HG03280 (cell line): ENCODE data around the gene COPS7B.
A peak's percentile ranks its signal among the peaks of the same experiment; 100 is the strongest.
"Not testable (repeated sequence)": the region's sequence is repeated elsewhere in the genome, so short reads cannot be mapped to it uniquely, and the experiment has no call there.

ENCODE experiments used
- ATAC-seq: cut with Tn5 transposase; IDR thresholded peaks from one replicate; pipeline ENCODE4 v1.9.1; 2021; ENCODE audit warnings: mild to moderate bottlenecking, moderate library complexity; ENCODE audit not compliant: unreplicated experiment

COPS7B gene

GRCh38 chr2:231786177-231786916, at the start of gene COPS7B:
Gene COPS7B (plus strand): TSS chr2:231786445. CDS start chr2:231788571, 2,126 bp downstream.
- ATAC-seq: peak; percentile 60

GRCh38 chr2:231737761-231738160, 48.5 kb upstream of the COPS7B start:
- ATAC-seq: no peak

- no peak for ATAC-seq
Measured at GRCh38 chr2:231743376-231744116, 42.7 kb upstream of the COPS7B start.

- ATAC-seq: no peak
Measured at GRCh38 chr2:231745303-231746038, 40.8 kb upstream of the COPS7B start.

- ATAC-seq: not testable (repeated sequence)
Measured at GRCh38 chr2:231748153-231748896, 37.9 kb upstream of the COPS7B start.

GRCh38 chr2:231749016-231749415, 37.2 kb upstream of the COPS7B start:
- not testable (repeated sequence) for ATAC-seq

GRCh38 chr2:231751042-231751815, 35.0 kb upstream of the COPS7B start:
- ATAC-seq: no peak

GRCh38 chr2:231752061-231752460, 34.2 kb upstream of the COPS7B start:
- no peak for ATAC-seq

- no peak for ATAC-seq
Measured at GRCh38 chr2:231761735-231762134, 24.5 kb upstream of the COPS7B start.

- no peak for ATAC-seq
Measured at GRCh38 chr2:231764124-231764523, 22.1 kb upstream of the COPS7B start.

- ATAC-seq: no peak
Measured at GRCh38 chr2:231764760-231765159, 21.5 kb upstream of the COPS7B start.

GRCh38 chr2:231765496-231765929, 20.7 kb upstream of the COPS7B start:
- ATAC-seq: peak; percentile 66

- no peak for ATAC-seq
Measured at GRCh38 chr2:231769170-231770136, 16.8 kb upstream of the COPS7B start.

- ATAC-seq: no peak
Measured at GRCh38 chr2:231780123-231780908, 5.9 kb upstream of the COPS7B start.

- ATAC-seq: peak; percentile 91
Measured at GRCh38 chr2:231780909-231781797, 5.1 kb upstream of the COPS7B start, which contains the start of gene PDE6D. Gene PDE6D (minus strand): TSS chr2:231781282. CDS start chr2:231781114, 168 bp downstream.

- ATAC-seq: no peak
Measured at GRCh38 chr2:231781798-231782726, 4.2 kb upstream of the COPS7B start.
